CD4-positive, alpha-beta T cell (primary cell): ENCODE measurements around the gene MYO15B. TPM values are rescaled to one million over a fixed set of nuclear protein-coding genes. Genes with fewer than 3 reads are reported as not detected.
"Not testable (repeated sequence)": the region's sequence is repeated elsewhere in the genome, so short reads cannot be mapped to it uniquely, and the experiment has no call there.

ENCODE experiments used
- ATAC-seq: fragments of 200-7000 bp; cut with Tn5 transposase; one replicate; pipeline ENCODE4 v1.10.0; 2022; ENCODE audit warnings: mild to moderate bottlenecking; ENCODE audit not compliant: poor library complexity
- CTCF ChIA-PET: fragments of 350-600 bp; sonication (Branson Sonifier 250); formaldehyde crosslinking; loops from one replicate; lab custom pipeline; 2021; ENCODE audit warnings: antibody characterized with exemption, inconsistent platforms; lab: Charles Lee
- POLR2A ChIA-PET: fragments of 350-600 bp; sonication (Branson Sonifier 250); formaldehyde crosslinking; loops from one replicate; lab custom pipeline; 2021; ENCODE audit warnings: antibody characterized with exemption, inconsistent platforms; lab: Charles Lee
- DNase-seq, 14 experiments: peaks; one replicate each; pipeline ENCODE4 v3.0.0-alpha.2; 2013 to 2020; ENCODE audit warnings: mixed read lengths in 2 of 14
- H3K27ac ChIP-seq, 2 donors: one replicate each; pipeline versions ENCODE4 v1.5.1 to v1.7.0; 2013; ENCODE audit warnings: low read length in 2 of 2, low read depth in 1 of 2, mild to moderate bottlenecking in 1 of 2
- H3K27me3 ChIP-seq, 2 experiments: 1 replicate in 1 of 2; 2 replicates in 1 of 2; pipeline versions ENCODE4 v1.6.1 to v1.7.0; 2013; ENCODE audit warnings: low read length in 2 of 2, control low read depth in 1 of 2, mild to moderate bottlenecking in 1 of 2, moderate library complexity in 1 of 2; ENCODE audit not compliant: insufficient read depth in 2 of 2, control insufficient read depth in 1 of 2
- H3K36me3 ChIP-seq: one replicate; pipeline ENCODE4 v1.6.1; 2013; ENCODE audit warnings: low read length, control low read depth; ENCODE audit not compliant: insufficient read depth
- H3K4me1 ChIP-seq: one replicate; pipeline ENCODE4 v1.6.1; 2013; ENCODE audit warnings: low read length, control low read depth; ENCODE audit not compliant: insufficient read depth
- H3K4me3 ChIP-seq: one replicate; pipeline ENCODE4 v1.5.1; 2013; ENCODE audit warnings: mild to moderate bottlenecking, low read length, moderate library complexity
- H3K9me3 ChIP-seq, 2 experiments: 1 replicate in 1 of 2; 2 replicates in 1 of 2; pipeline versions ENCODE4 v1.6.1 to v1.7.0; 2013; ENCODE audit warnings: low read length in 2 of 2, mild to moderate bottlenecking in 2 of 2, control low read depth in 1 of 2, moderate library complexity in 1 of 2; ENCODE audit not compliant: control insufficient read depth in 1 of 2, insufficient read depth in 1 of 2
- H3K27ac Mint-ChIP-seq: one replicate; pipeline ENCODE4 v1.8.0; 2020; ENCODE audit warnings: mixed read lengths
- H3K27me3 Mint-ChIP-seq: one replicate; pipeline ENCODE4 v1.8.0; 2021; ENCODE audit warnings: mixed read lengths
- H3K36me3 Mint-ChIP-seq: one replicate; pipeline ENCODE4 v1.8.0; 2021; ENCODE audit warnings: low read depth, mixed read lengths
- H3K4me1 Mint-ChIP-seq: one replicate; pipeline ENCODE4 v1.8.0; 2021; ENCODE audit warnings: low read depth, mixed read lengths
- H3K4me3 Mint-ChIP-seq: one replicate; pipeline ENCODE4 v1.8.0; 2020; ENCODE audit warnings: mild to moderate bottlenecking, mixed read lengths
- H3K9me3 Mint-ChIP-seq: one replicate; pipeline ENCODE4 v1.8.0; 2020; ENCODE audit warnings: mixed read lengths
- intact Hi-C, 2 experiments: fragments of 100-400 bp; cut with DNase I in 1 of 2; cut with micrococcal nuclease in 1 of 2; formaldehyde crosslinking; loops; one replicate each; pipeline versions ENCODE4 v1.15.1 to v1.9.0; 2023 to 2025; cut with DNase I, micrococcal nuclease
- total RNA-seq, 174 experiments: library from RNA in 2 of 174; stranded (reverse) in 2 of 174; gene quantifications; one replicate each; pipeline ENCODE4 v1.2.3 and lab custom pipeline; 2021 to 2026
- TF ChIP-seq, protein P1 (sequence below): fragments of 200-600 bp; IDR thresholded peaks from one replicate; pipeline ENCODE4 v1.8.0; 2022; ENCODE audit warnings: antibody characterized with exemption, mild to moderate bottlenecking

The MYO15B gene
- total RNA-seq, 2 experiments from 2014 or later = 202 to 209 TPM

DNA sequence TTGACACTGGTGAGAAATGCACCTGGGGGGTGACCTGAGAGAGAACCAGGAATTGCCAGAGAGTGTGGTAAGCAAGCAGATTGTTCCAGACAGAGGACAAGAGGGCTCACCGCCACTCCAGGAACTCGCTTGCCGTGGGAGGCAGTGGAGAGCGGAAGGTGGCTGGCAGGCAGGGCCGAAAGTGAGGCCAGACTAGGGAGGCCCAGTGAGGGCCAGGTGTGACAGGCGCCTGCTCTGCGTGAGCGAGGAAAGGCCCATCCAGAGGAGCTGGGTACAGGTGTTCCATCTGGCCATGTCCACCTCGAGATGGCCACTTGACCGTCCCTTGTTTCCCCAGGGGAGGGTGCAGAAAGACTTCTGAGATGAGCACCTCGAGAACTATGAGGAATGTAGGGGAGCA is 11.9 kb upstream of the MYO15B start:
- H3K4me3 Mint-ChIP-seq = no peak overlapping the region
- TF ChIP-seq, protein P1, sequence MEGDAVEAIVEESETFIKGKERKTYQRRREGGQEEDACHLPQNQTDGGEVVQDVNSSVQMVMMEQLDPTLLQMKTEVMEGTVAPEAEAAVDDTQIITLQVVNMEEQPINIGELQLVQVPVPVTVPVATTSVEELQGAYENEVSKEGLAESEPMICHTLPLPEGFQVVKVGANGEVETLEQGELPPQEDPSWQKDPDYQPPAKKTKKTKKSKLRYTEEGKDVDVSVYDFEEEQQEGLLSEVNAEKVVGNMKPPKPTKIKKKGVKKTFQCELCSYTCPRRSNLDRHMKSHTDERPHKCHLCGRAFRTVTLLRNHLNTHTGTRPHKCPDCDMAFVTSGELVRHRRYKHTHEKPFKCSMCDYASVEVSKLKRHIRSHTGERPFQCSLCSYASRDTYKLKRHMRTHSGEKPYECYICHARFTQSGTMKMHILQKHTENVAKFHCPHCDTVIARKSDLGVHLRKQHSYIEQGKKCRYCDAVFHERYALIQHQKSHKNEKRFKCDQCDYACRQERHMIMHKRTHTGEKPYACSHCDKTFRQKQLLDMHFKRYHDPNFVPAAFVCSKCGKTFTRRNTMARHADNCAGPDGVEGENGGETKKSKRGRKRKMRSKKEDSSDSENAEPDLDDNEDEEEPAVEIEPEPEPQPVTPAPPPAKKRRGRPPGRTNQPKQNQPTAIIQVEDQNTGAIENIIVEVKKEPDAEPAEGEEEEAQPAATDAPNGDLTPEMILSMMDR = no peak
- no peak overlapping the region for H3K27ac Mint-ChIP-seq
- Histone ChIP-seq H3K27ac (no peak overlapping the region), H3K4me1 (peaks cover 4% of the 10 kb centered on the region), H3K36me3 (peaks cover 2% of the 10 kb centered on the region), H3K27me3 (no peaks in the 10 kb centered on the region), H3K9me3 (peaks cover 0 to 4% of the 10 kb centered on the region in 2 experiments), H3K4me3 (no peak overlapping the region)
- ChIA-PET CTCF (no interaction called here), POLR2A (no interaction called here)
- ATAC-seq (no peak), DNase-seq (no peak)
- no peaks in the 10 kb centered on the region for H3K36me3 Mint-ChIP-seq
- no peaks in the 10 kb centered on the region for H3K27me3 Mint-ChIP-seq
- no peaks in the 10 kb centered on the region for H3K9me3 Mint-ChIP-seq
- H3K4me1 Mint-ChIP-seq = no peaks in the 10 kb centered on the region
- intact Hi-C loops = no loop called here

DNA sequence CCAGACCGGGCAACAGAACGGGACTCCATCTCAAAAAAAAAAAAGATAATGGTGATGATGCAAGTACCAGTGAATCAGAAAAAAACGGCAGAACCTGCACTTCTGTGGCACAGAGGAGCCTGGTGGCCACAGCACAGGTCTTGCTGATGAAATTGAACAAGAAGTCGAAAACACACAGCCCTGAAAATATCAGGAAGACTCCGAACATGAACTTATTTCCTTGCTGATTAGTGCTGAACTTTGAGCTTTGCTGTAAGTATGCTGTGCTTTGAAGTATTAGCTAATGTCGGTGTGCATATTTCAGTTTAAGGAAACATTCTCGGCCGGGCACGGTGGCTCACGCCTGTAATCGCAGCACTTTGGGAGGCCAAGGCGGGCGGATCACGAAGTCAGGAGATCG is 10.9 kb upstream of the MYO15B start:
- Histone ChIP-seq H3K9me3 (peaks cover 0 to 6% of the 10 kb centered on the region in 2 experiments), H3K4me3 (no peak overlapping the region), H3K27ac (no peak overlapping the region), H3K4me1 (peaks cover 7% of the 10 kb centered on the region), H3K27me3 (no peaks in the 10 kb centered on the region), H3K36me3 (peaks cover 2% of the 10 kb centered on the region)
- ATAC-seq (no peak), DNase-seq (no peak)
- TF ChIP-seq, protein P1 = no peak
- ChIA-PET CTCF (no interaction called here), POLR2A (no interaction called here)
- intact Hi-C loops = no loop called here
- peaks cover 8% of the 10 kb centered on the region for H3K4me1 Mint-ChIP-seq
- no peaks in the 10 kb centered on the region for H3K27me3 Mint-ChIP-seq
- H3K9me3 Mint-ChIP-seq = peaks cover 2% of the 10 kb centered on the region
- H3K27ac Mint-ChIP-seq = no peak overlapping the region
- no peaks in the 10 kb centered on the region for H3K36me3 Mint-ChIP-seq
- H3K4me3 Mint-ChIP-seq = no peak overlapping the region

DNA sequence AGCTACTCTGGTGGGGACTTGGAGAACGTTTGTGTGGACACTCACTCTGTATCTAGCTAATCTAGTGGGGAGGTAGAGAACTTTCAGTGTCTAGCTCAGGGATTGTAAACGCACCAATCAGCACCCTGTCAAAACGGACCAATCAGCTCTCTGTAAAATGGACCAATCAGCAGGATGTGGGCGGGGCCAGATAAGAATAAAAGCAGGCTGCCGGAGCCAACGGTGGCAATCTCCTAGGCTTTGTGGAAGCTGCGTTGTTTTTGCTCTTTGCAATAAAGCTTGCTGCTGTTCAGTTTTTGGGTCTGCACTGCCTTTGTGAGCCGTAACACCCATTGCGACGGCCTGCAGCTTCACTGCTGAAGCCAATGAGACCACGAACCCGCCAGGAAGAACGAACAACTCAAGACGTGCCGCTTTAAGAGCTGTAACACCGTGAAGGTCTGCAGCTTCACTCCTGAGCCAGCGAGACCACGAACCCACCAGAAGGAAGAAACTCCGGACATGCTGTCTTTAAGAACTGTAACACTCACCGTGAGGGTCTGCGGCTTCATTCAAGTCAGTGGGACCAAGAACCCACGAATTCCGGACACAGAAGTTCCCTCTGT is 6.4 kb upstream of the MYO15B start:
- H3K9me3 ChIP-seq, H3K9me3 Mint-ChIP-seq, H3K4me1 ChIP-seq, H3K27me3 ChIP-seq, H3K36me3 ChIP-seq, CTCF ChIA-PET, H3K36me3 Mint-ChIP-seq, H3K27ac ChIP-seq, intact Hi-C loops, H3K27me3 Mint-ChIP-seq: not testable (repeated sequence)
- H3K4me3 Mint-ChIP-seq = peak overlapping the region; percentile 76
- DNase-seq = peak in 13 of 14 experiments; percentile 16 to 62 (median 48)
- peak; percentile 68 for ATAC-seq
- POLR2A ChIA-PET = interaction anchor here (0.6 to 1.9 kb wide), 4 partner anchors 56 to 311 kb away, joined by 3 to 8 read pairs (median 3); partner anchors contain the start of genes LLGL2 and TSEN54
- H3K4me3 ChIP-seq = peak overlapping the region; percentile 48
- H3K27ac Mint-ChIP-seq = peak overlapping the region; percentile 19
- peaks cover 11% of the 10 kb centered on the region for H3K4me1 Mint-ChIP-seq

DNA sequence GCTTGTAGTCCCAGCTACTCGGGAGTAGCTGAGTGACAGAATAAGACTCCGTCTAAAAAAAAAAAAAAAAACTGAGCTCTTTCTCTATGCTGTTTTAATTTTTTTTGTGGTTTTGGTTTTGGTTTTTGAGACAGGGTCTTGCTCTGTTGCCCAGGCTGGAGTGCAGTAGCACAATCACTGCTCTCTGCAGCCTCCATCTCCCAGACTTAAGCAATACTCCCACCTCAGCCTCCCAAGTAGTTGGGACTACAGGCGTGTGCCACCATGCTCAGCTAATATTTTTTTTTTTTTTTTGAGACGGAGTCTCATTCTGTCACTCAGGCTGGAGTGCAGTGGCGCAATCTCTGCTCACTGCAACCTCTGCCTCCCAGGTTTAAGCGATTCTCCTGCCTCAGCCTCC is 4.4 kb upstream of the MYO15B start:
- H3K4me3 ChIP-seq, H3K27ac ChIP-seq, ATAC-seq, H3K27me3 ChIP-seq, H3K27me3 Mint-ChIP-seq, intact Hi-C loops, H3K27ac Mint-ChIP-seq, H3K9me3 Mint-ChIP-seq, DNase-seq, H3K36me3 ChIP-seq, H3K9me3 ChIP-seq, H3K36me3 Mint-ChIP-seq, H3K4me3 Mint-ChIP-seq: not testable (repeated sequence)
- POLR2A ChIA-PET = interaction anchor here (1.5 kb wide), 1 partner anchor 272 kb away, joined by 4 read pairs; the partner anchor contains the start of gene WBP2
- CTCF ChIA-PET = interaction anchor here (0.9 kb wide), 1 partner anchor 18 kb away, joined by 3 read pairs; no protein-coding TSS in a partner anchor
- peaks cover 11% of the 10 kb centered on the region for H3K4me1 Mint-ChIP-seq
- peaks cover 16% of the 10 kb centered on the region for H3K4me1 ChIP-seq
